Progenitor cell of endocrine pancreas (in vitro differentiated cells): ENCODE results near the gene DUOX1. TPM values are rescaled to one million over a fixed set of nuclear protein-coding genes. Genes with fewer than 3 reads are reported as not detected.
A peak's percentile ranks its signal among the peaks of the same experiment; 100 is the strongest.

ENCODE experiments used
- DNase-seq: peaks from one replicate; pipeline ENCODE4 v3.0.0; 2021; ENCODE audit warnings: low spot score; ENCODE audit not compliant: unreplicated experiment
- H3K27ac Mint-ChIP-seq: 2 replicates; pipeline ENCODE4 v1.8.0; 2021; ENCODE audit warnings: mild to moderate bottlenecking, moderate library complexity, mixed read lengths
- H3K27me3 Mint-ChIP-seq: 2 replicates; pipeline ENCODE4 v1.8.0; 2021; ENCODE audit warnings: mixed read lengths
- H3K36me3 Mint-ChIP-seq: 2 replicates; pipeline ENCODE4 v1.8.0; 2022; ENCODE audit warnings: mixed read lengths; ENCODE audit not compliant: insufficient read depth
- H3K4me1 Mint-ChIP-seq: 2 replicates; pipeline ENCODE4 v1.8.0; 2021; ENCODE audit warnings: low read depth, mixed read lengths
- H3K4me3 Mint-ChIP-seq: 2 replicates; pipeline ENCODE4 v1.8.0; 2021; ENCODE audit warnings: low read depth, mild to moderate bottlenecking, moderate library complexity, mixed read lengths
- H3K9me3 Mint-ChIP-seq: 2 replicates; pipeline ENCODE4 v1.8.0; 2021; ENCODE audit warnings: low read depth, mixed read lengths
- total RNA-seq: library from RNA; stranded (reverse); gene quantifications from 2 replicates; pipeline ENCODE4 v1.2.1, GENCODE V29; 2021
- TF ChIP-seq, protein P1 (sequence below): fragments of 200-600 bp; sonication (generic); IDR thresholded peaks from one replicate; pipeline ENCODE4 v1.5.0; 2021; ENCODE audit warnings: antibody characterized with exemption, mild to moderate bottlenecking; ENCODE audit not compliant: unreplicated experiment

DUOX1 gene
- total RNA-seq, 1 donor from 2014 or later: 1.4 TPM

DNA sequence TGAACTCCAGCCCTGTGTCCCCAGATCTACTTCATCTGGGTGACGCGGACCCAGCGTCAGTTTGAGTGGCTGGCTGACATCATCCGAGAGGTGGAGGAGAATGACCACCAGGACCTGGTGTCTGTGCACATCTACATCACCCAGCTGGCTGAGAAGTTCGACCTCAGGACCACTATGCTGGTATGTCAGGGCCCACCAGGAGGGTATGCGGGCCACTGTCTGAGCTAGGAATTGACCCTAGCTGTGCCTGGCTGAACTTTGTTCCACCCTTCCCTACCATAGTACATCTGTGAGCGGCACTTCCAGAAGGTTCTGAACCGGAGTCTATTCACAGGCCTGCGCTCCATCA lies 33.7 kb downstream of the DUOX1 start:
- H3K4me3 Mint-ChIP-seq: no peak overlapping the region
- no peak for DNase-seq
- H3K9me3 Mint-ChIP-seq: no peaks in the 10 kb centered on the region
- peaks cover 11% of the 10 kb centered on the region for H3K27me3 Mint-ChIP-seq
- no peak overlapping the region for H3K27ac Mint-ChIP-seq
- no peaks in the 10 kb centered on the region for H3K36me3 Mint-ChIP-seq
- H3K4me1 Mint-ChIP-seq: peaks cover 26% of the 10 kb centered on the region
- TF ChIP-seq, protein P1, sequence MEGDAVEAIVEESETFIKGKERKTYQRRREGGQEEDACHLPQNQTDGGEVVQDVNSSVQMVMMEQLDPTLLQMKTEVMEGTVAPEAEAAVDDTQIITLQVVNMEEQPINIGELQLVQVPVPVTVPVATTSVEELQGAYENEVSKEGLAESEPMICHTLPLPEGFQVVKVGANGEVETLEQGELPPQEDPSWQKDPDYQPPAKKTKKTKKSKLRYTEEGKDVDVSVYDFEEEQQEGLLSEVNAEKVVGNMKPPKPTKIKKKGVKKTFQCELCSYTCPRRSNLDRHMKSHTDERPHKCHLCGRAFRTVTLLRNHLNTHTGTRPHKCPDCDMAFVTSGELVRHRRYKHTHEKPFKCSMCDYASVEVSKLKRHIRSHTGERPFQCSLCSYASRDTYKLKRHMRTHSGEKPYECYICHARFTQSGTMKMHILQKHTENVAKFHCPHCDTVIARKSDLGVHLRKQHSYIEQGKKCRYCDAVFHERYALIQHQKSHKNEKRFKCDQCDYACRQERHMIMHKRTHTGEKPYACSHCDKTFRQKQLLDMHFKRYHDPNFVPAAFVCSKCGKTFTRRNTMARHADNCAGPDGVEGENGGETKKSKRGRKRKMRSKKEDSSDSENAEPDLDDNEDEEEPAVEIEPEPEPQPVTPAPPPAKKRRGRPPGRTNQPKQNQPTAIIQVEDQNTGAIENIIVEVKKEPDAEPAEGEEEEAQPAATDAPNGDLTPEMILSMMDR: no peak

DNA sequence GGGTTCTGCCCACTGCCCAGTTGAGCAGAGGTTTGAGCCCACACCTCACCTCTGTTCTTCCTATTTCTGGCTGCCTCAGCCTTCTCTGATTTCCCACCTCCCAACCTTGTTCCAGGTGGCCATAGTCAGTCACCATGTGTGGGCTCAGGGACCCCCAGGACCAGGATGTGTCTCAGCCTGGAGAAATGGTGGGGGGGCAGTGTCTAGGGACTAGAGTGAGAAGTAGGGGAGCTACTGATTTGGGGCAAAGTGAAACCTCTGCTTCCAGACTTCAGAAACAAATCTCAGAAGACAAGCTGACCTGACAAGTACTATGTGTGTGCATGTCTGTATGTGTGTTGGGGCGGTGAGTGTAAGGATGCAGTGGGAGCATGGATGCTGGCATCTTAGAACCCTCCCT lies 35.1 kb downstream of the DUOX1 start:
- Mint-ChIP-seq H3K4me1 (peaks cover 26% of the 10 kb centered on the region), H3K4me3 (peak overlapping the region; percentile 35), H3K27ac (peak overlapping the region; percentile 74), H3K9me3 (no peaks in the 10 kb centered on the region), H3K27me3 (peaks cover 3% of the 10 kb centered on the region), H3K36me3 (no peaks in the 10 kb centered on the region)
- no peak for DNase-seq
- TF ChIP-seq, protein P1: no peak

DNA sequence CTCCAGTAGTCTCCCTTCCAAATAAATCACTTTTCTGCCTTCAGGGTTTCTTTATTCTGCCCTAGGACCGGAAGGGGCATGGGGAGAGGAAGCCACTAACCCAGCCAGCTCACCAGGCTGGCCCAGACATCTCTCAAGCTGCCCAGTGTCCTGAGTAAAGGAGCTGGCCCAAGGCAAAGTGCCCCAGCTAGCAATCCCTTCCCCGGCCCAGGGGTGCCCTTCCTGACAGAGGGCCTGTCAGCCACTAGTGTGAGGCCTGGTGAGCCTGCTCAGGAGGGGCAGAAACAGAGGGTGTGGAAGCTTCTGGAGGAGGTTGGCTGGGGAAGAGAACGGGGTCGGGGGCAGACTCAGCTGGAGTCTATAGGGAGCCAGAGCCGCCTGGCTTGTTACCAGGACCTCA lies 35.7 kb downstream of the DUOX1 start:
- peak overlapping the region; percentile 59 for H3K4me3 Mint-ChIP-seq
- H3K27ac Mint-ChIP-seq: peak overlapping the region; percentile 78
- TF ChIP-seq, protein P1: no peak
- peaks cover 26% of the 10 kb centered on the region for H3K4me1 Mint-ChIP-seq
- H3K9me3 Mint-ChIP-seq: no peaks in the 10 kb centered on the region
- no peak for DNase-seq
- no peaks in the 10 kb centered on the region for H3K36me3 Mint-ChIP-seq
- H3K27me3 Mint-ChIP-seq: no peaks in the 10 kb centered on the region

DNA sequence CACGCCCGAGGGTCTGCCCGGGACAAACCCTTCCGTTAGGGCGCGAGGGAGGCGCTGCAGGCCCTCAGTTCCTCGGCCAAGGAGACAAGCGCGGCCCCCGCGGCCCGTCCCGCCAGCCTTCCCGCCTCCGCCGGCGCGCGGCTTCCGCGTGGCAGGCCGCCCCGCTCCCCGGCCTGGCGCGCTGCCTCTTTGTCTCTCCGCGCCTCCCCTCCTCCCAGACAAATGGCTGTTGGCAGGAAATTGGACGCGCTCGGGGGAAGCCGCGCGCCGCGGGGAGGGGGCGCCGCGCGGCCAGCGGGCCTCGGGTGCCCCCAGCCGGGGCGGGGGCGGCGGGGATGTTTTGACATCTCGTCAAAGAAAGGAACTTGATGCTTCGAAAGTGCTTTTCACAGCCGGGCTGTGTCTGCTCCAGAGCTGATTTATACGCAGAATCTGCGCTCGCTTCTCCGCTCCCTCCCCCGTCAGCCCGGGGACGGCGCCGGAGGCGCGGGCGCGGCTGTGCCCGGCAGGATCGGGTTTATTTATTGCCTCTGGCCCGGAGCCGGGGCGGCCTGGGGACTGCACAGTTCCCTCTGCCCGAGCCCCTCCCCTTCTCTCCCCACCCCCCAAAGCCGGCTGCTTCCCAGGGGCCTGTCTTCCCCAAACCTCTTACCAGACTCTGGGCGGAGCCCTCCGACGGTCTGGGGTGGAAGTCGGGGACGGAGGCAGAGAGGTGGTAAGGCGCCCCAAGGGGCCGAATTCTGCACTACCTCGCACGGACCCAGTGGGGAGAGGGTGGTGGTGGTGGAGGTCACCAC lies 37.2 kb downstream of the DUOX1 start:
- Mint-ChIP-seq H3K4me1 (peaks cover 26% of the 10 kb centered on the region), H3K9me3 (no peaks in the 10 kb centered on the region), H3K27ac (peak overlapping the region; percentile 78), H3K36me3 (peaks cover 1% of the 10 kb centered on the region), H3K4me3 (peak overlapping the region; percentile 46), H3K27me3 (no peaks in the 10 kb centered on the region)
- peak; percentile 74 for DNase-seq
- TF ChIP-seq, protein P1: peak; percentile 71

DNA sequence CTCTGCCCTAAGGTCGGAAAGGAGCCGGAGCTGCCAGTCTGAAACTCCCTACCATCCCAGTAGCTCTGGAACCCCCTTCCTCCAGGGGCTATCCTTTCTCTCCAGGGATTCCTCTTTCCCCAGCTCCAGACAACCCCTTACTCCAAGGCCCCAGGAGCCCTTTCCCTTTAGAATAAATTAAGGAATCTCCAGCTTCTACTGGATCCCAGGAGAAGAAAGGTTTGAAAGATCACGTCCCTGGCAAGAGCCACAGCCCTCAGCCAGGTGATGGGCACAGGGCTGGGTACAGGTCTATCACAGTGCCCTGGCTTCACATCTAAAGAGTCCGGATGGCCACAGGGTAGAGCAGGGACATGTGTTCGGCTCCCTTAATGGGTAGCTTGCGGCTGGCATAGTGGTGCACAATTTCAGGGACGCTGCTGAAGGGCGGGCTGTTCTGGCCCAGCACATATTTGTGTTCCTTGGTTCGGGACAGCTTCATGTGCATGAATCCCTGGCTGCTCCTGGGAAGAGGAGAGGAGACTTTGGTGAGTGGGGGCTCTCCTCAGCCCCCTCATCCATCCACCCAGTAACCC lies 37.9 kb downstream of the DUOX1 start:
- Mint-ChIP-seq H3K27ac (peak overlapping the region; percentile 78), H3K9me3 (no peaks in the 10 kb centered on the region), H3K27me3 (no peaks in the 10 kb centered on the region), H3K4me3 (peak overlapping the region; percentile 46), H3K36me3 (peaks cover 1% of the 10 kb centered on the region), H3K4me1 (peaks cover 25% of the 10 kb centered on the region)
- no peak for DNase-seq
- TF ChIP-seq, protein P1: no peak
